Measurements from ENCODE around the gene PWP1. TPM values are rescaled to one million over a fixed set of nuclear protein-coding genes. Genes with fewer than 3 reads are reported as not detected.

PWP1 gene
- total RNA-seq: 138 and 145 TPM in 2 replicates

DNA sequence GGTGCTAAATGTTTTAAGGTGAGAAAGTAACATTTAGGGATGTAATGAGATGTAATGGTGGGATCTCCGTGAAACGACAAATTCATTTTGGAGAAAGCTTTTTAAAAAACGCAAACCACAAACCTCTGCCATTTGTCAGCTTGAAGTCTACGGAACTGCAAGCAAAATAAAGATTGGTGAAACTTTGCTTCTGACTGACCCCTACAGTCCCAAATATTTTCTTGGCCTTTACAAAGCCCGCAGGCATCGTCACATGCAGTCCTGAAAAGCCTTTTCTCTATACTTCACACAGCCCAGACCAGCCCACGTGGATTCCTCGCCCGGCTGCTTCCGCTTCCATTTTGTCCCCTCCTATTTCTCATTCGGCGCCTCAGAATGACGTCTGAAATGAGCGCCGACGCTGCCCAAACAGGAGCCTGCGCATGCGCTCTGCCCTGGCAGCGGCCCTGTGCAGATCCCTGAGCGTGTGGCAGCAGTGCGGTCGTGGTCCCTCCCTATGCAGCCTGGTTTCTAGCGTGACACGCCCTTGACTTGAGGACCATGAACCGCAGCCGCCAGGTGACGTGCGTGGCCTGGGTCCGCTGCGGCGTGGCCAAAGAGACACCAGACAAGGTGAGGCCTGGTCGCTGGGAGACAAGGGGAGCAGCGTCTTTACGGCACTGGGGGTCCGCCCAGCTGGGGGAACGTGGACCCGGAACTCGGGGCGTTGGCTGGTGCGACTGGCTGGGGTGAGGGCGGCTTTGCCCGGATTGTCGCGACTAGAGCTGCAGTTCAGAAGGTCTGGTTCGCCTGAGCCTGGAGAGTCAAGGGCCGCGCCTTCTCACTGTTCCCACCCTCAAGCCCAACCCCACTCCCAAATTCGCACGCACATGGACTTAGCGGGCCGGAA, at the start of gene PWP1:
TSS of gene PWP1 (plus strand) at position 440 of the 889 bp plus-strand sequence. CDS start at position 541, 101 bp downstream.

DNA sequence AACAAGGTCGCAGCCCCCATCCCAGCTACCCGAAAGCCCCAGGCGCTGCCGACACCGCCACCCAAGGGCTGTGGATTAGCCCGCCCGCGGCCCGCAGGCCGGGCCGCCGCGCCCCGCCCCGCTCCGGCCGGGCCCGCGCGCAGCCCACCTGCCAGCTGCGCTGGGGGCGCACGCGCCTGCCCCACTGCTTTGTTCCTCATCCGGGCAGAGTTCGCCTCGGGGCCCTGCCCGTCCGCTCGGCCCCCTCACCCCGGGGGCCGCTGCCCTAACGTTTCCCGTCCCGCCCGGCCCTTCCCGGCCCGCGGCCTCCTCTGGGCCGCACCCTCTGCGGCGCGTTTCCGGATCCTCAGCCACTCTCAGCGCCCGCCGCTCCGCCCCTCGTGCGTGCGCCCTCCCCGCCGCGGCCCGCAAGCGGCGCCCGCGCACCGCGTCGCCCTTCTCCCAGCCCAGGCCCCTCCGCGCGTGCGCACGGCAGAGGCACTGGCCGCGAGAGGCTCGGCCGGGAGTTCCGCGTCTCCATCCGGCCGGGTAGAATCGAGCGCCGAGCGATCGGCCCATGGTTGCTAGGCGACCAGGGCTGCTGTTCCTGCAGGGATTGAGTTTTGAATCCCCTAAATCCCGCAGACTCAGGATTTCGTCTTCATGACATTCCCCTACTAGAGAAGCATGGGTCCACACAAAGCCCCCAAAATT, 75.4 kb downstream of the PWP1 start, which contains the start of gene PRDM4:
TSS of gene PRDM4 (minus strand) at position 329 of the 693 bp plus-strand sequence. CDS start 622 bp downstream, outside the sequence.

Other genes with a start within 250 kb of the PWP1 start
- gene PRDM4, start 75.3 kb downstream of the PWP1 start, total RNA-seq: 18.0 and 19.0 TPM in 2 replicates
- gene ASCL4, start 88.9 kb downstream of the PWP1 start, total RNA-seq: not detected in 2 replicates